GM18867 (cell line): ENCODE results near the gene UBAP1.
"Not testable (repeated sequence)": the region's sequence is repeated elsewhere in the genome, so short reads cannot be mapped to it uniquely, and the experiment has no call there.

Experiments
- ATAC-seq: cut with Tn5 transposase; IDR thresholded peaks from one replicate; pipeline ENCODE4 v1.9.1; 2021; ENCODE audit warnings: mild to moderate bottlenecking, moderate library complexity; ENCODE audit not compliant: unreplicated experiment

UBAP1 gene

GRCh38 chr9:34254966-34255825 lies 76.4 kb downstream of the UBAP1 start:
- ATAC-seq, result no peak

GRCh38 chr9:34256104-34256503 lies 77.3 kb downstream of the UBAP1 start:
- no peak for ATAC-seq

GRCh38 chr9:34256987-34257585 lies 78.2 kb downstream of the UBAP1 start:
- ATAC-seq, result no peak

- no peak for ATAC-seq
These were observed 80.5 kb downstream of the UBAP1 start for GRCh38 chr9:34259315-34259714.

- ATAC-seq, result no peak
These were observed 84.1 kb downstream of the UBAP1 start for GRCh38 chr9:34262971-34263370.

- ATAC-seq, result no peak
These were observed 88.8 kb downstream of the UBAP1 start for GRCh38 chr9:34267660-34268059.

GRCh38 chr9:34271265-34272006 lies 92.6 kb downstream of the UBAP1 start:
- ATAC-seq, result no peak

- no peak for ATAC-seq
These were observed 93.3 kb downstream of the UBAP1 start for GRCh38 chr9:34272101-34272541.

GRCh38 chr9:34273588-34273987 lies 94.7 kb downstream of the UBAP1 start:
- ATAC-seq, result not testable (repeated sequence)

GRCh38 chr9:34275811-34276210 lies 97.0 kb downstream of the UBAP1 start:
- ATAC-seq, result no peak

- ATAC-seq, result no peak
These were observed 97.9 kb downstream of the UBAP1 start for GRCh38 chr9:34276772-34277171.

GRCh38 chr9:34279411-34279810 lies 100.6 kb downstream of the UBAP1 start:
- no peak for ATAC-seq

- no peak for ATAC-seq
These were observed 103.3 kb downstream of the UBAP1 start for GRCh38 chr9:34282096-34282495.

- ATAC-seq, result no peak
These were observed 110.3 kb downstream of the UBAP1 start for GRCh38 chr9:34289159-34289558.

- no peak for ATAC-seq
These were observed 112.2 kb downstream of the UBAP1 start for GRCh38 chr9:34291023-34291422.

GRCh38 chr9:34291423-34291822 lies 112.6 kb downstream of the UBAP1 start:
- no peak for ATAC-seq

- no peak for ATAC-seq
These were observed 113.7 kb downstream of the UBAP1 start for GRCh38 chr9:34292552-34292951.

- not testable (repeated sequence) for ATAC-seq
These were observed 122.2 kb downstream of the UBAP1 start for GRCh38 chr9:34301064-34301463.
